Measurements from ENCODE around the gene PTPMT1.

Gene PTPMT1

DNA sequence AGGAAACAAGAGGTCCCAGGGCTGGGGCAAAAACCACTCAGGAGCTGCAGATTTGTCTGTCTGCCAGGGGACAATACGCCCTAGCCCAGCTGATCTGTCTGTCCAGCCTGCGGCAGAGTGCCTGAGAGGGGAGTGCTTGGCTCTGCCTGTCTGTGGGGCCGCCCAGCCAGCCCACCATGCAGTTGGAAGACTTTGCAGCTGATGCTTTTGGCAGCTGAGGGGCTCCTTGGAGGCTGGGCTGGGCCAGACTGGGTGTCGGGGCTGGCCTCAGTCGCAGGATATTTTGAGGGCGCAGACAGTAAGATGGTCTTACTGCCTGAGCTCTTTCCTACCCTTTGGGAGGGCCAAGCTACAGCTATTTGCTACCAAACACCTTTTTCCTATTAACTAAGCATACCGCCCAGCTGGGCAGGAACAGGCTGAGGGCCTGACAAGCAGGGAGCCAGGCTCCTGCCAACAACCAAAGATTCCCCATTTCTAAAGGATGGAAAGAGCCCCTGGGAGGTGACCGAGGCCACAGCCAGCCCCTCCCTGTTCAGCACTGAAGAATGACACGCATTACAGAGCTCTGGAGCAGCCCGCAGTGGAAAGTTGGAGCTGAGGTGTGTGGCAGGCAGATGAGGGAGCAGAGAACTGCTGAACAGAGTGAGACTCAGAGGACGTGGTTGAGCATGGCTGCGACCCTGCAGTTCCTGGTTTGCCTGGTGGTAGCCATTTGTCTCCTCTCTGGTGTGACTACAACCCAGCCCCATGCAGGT is 20.9 kb downstream of the PTPMT1 start, which contains the start of gene FAM180B:
Gene FAM180B (plus strand): TSS at position 581 of the 758 bp plus-strand sequence. CDS start 91 bp downstream, at position 672.
- DNase-seq, result no peak

DNA sequence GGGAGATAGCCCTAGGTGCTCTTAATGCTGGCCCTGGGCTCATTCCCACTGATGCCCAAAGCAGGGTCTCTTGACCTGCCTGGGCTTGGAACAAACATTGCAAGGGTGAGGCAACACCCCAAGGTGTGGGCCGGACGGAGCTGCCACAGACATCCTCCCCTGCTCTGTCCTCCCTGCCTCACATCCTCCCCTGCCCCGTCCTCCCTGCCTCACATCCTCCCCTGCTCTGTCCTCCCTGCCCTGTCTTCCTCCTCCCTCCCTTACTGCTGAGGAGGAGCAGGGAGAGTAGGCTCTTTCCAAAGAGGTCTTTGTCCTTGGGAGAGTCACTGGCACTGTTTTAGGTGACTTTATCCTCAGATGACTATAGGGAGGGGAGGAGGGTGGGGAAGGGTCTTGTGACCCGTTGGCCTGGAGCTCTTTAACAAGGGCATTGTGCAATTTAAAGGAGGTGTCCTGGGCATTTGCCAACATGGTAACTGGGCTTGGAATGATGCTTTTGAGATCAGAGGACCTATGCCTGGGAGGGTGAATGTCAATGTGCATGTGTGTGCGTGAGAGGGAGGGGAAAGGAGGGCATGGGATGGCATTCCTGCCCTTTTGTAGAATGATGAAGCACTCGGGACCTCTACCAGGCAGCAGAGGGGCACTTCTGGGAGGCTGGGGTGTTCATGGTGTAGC is 21.8 kb downstream of the PTPMT1 start:
- DNase-seq, result no peak

DNA sequence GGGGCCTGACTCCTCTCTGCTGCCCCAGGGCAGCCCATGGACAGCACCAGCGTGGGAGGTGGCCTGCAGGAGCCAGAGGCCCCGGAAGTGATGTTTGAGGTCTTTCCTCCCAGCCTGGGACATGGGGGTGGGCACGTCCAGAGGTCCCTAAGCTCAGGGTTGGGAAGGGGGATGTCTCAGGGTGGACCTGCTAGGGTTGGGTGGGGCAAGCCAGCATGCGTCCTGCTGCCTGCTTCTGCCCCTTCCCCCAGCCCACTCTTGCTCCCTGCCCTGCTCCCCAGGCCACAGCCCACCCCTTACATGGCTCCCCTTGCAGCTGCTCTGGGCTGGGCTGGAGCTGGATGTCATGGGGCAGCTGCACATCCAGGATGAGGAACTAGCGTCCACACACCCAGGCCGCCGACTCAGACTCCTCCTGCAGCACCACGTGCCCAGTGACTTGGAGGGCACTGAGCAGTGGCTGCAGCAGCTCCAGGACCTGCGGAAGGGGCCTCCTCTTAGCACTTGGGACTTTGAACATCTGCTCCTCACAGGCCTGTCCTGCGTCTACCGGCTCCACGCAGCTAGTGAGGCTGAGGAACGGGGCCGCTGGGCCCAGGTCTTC is 22.4 kb downstream of the PTPMT1 start:
- no peak for DNase-seq

DNA sequence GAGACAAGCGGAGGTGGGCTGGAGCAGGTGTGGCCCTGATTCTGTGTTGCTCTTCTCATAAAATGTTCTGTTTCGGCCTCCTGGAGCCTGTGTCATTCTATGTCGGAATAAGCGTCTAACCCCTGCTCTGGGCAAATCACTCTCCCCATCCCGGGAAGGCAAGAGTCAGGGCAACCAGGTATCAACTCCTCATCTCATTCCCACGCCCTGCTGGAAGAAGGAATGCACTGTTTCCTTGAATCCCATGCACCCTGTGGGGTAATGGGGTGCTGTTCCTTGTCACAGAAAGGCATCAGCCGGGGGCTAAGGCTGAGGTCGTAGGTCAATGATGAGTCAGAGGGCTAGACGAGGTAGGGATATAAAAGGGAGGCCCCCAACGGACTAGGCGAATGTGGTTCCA is 23.7 kb downstream of the PTPMT1 start:
- DNase-seq, result no peak

DNA sequence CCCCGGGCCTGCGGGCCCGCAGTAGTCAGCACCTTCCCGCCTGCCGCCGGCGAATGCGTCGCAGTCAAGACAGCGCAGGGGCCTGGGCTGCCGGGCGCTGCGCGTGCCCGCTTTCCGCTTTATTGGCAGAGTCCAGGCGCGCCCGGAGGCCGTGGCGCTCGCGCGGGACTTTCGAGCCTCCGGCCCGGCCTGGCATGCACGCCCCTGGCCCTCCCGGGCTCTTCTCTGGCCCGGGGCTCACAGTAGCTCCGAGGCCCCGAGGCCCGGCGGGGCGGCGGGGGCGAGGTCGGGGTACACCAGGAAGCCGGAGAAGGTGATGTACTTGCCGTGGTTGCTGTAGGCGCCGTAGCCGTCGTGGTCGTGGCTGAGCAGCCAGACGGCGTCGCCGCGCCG is 24.2 kb downstream of the PTPMT1 start:
- no peak for DNase-seq

DNA sequence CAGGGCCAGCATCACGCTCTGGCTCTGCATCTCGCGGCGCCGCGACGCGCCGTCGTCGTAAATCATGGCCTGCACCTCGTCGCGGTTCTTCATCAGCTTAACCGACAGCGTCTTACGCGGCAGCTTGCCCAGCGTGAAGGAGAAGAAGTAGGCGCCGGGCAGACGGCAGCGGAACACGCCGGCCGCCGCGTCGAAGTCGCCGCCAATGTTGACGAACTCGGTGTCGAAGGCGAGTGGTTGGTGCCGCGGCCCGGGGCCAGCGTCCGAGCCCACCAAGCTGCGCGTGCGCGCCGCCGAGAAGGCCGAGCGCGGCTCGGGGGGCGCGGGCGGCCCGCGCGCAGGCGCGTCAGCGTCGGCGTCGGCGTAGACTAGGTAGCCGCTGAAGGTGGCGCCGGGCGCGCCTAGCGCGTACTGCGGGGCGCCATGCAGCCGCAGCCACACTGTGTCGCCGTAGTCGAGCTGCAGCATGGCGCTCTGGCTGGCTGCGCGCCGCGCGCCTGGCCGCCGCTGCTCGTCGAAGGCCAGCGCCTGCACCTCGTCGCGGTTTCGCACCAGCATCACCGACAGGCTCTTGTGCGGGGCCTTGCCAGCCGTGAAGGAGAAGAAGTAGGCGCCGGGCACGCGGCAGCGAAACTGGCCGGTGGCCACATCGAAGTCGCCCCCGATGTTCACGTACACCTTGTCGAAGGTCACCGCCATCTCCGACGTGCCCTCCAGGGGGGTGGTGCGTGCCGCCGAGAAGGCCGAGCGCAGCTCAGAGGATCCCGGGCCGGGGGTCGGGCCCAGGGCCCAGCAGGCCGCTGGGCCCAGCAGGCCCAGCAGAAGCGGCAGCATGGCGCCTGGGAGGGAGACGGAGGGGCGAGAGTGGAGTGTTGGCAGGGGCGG is 24.8 kb downstream of the PTPMT1 start:
- DNase-seq, result no peak

DNA sequence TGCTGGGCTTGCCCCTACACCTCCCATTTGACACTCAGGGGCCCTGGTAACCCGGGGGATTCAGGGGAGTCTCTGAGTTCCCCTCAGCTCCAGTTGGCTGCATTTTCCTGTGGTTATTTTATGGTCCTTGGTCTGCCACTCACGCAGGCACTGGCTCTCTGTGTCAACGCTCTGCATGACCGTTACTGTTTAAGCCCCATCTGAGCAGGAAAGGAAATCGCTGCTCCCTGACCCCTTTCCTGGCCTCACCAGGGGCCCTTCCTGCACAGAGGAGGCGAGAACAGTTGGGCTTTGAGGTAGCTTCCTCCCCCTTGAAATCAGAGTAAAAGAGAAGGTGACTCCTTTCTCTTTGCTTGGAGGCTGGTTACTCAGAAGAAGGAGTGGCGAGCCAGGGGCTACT is 26.4 kb downstream of the PTPMT1 start:
- no peak for DNase-seq

DNA sequence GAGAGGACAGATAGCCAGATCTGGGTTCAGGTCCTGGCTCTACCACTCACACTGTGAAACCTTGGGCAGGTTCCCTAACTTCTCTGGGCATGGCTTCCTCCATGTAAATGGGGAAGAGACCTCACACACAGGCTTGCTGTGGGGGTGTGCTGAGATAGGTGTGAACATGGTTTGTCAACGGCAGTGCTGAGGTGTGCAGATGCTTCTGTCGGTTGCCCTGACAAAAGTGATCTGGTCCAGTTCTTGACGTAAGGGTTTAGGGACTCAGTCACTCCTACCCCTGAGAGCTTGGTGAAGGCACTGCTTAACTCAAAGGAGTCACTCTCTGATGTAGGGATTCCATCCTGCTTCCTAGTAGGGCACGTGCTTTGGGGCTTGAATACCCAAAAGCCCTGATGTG is 26.9 kb downstream of the PTPMT1 start:
- DNase-seq, result no peak

DNA sequence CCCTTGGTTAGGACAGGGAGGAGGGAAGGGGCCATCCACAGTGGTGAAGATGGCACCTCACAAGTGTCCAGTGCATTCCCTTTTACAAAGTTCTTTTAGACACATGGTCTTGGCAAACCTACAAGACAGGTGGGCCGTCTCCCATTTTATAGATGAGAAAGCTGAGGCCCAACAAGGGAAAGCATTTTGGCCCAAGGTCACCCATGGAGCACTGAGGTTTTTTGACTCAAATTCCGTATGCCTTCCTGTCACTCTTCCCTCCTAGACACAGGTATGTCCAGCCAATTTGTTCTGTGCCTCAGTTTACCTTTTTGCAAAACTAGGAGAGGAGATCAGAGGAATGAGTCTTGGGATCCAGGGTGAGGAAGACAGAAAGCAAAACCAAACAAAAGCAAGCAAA is 27.6 kb downstream of the PTPMT1 start:
- no peak for DNase-seq

DNA sequence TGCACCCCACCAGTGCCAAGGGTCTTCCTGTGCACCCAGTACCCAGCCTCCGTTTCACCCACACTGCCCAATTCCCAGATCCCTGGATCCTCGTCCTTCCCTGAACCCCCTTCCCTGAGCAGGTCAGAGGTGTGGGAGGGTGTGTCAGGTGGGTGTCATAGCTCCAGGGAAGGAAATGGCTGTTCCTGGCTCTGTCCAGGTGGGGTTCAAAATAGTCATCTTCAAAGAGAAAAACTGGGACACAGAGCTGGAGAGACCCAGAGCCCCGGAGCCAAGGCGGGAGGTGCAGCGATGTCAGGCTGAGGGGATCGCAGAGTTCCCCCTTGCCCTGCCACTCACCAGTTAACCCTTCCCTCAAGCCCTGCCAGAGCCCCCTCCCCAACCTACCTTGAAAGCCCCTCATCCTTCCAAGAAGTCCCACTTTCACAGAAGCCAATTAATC is 28.1 kb downstream of the PTPMT1 start:
- no peak for DNase-seq

DNA sequence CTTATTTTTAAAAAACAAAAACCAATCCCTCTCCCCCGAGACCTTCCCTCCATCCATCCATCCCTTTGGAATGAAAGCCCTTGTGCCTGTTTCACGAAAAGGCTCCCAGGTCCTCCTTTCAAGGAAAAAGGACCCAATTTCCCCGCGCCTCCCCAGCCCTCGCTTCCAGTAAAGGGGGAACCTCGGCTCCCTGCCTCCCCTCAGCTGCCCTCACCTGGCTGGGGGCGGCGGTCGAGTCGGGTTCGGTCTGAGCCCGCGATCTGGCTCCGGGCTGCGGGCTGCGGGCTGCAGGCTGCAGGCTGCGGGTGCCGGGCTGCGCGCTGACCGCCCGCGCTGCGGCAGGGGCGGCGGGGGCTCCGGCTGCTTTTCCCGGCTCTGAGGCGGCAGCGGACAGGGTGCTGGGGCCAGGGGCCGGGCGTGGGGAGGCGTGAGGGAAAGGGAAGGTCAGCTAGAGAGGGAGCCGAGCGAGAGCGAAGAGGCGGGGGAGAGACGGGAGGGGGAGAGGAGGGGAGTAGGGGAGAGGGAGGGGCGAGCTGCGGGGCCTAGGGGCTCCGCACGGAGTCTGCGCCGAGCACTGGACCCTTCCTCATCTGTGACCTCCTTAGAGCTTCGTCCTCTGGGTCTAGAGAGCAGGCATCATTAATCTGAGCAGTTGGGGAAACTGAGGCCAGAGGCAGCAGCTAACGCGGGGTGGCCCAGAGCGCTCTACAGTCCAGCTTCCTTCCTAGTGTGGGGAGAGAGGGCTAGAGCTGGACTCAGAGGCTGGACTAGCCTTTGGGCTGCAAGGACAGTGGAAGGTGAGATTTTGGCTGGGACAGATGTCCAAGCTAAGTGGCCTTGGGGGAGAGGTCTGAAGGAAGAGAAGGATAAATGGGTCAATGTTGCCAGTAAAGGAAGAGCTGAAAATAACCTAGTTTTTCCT is 28.8 kb downstream of the PTPMT1 start, which contains the start of gene C1QTNF4:
Gene C1QTNF4 (minus strand): TSS at position 478 of the 922 bp plus-strand sequence. CDS start 3,601 bp downstream, outside the sequence.
- DNase-seq, result no peak

DNA sequence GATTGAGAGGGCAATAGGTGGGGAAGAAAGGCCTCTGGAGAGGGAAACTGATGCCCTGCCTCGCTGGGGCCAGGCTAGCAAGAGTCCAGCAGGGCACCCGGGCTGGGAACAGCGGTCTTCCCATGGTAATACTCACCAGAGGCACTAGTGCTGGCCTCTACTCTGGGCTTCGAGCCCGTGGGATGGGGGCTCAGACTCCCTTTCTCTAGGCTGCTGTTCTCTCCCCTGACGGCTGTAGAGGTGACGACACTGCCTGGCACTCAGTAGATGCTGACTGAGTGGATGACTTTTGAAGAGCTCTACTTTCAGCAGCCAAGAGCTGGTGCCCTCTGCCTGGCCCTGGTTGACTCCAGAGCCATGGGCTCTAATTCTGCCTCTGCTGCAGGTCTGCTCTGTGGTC is 29.6 kb downstream of the PTPMT1 start:
- no peak for DNase-seq

DNA sequence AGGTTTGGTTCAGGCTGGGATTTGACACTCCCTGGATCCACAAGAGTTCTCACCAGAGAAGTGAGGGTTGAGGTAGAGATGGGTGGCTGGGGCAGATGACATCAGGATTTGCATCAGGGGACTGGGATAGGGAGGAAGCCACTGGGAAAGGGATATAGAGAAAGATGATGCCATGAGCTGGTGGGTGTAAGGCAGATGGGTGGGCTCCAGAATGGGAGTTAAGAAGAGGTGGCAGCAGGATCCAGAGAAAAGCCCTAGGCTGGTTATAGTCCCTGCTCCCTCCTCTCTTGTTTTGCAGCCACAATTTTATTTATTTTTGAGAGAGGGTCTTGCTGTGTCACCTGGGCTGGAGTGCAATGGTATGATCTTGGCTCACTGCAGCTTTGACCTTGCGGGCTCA is 30.6 kb downstream of the PTPMT1 start:
- DNase-seq, result no peak

DNA sequence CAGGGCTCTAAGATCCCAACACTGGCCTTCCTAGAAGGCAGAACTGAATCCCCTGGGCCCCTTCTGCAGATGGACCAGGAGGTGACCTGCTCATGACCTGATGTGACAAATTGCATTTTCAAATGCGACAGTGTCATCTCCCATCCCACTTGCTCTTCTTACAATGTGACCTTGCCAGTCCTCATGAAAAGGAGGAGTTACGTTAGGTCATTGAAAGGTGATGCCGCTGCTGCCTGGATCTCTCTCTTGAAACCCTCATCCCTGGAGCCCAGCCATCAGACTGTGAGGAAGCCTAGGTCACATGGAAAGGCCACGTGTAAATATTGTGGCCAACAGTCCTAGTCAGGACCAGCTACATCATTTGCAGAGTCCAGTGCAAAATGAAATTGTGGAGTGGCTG is 34.5 kb downstream of the PTPMT1 start:
- no peak for DNase-seq

DNA sequence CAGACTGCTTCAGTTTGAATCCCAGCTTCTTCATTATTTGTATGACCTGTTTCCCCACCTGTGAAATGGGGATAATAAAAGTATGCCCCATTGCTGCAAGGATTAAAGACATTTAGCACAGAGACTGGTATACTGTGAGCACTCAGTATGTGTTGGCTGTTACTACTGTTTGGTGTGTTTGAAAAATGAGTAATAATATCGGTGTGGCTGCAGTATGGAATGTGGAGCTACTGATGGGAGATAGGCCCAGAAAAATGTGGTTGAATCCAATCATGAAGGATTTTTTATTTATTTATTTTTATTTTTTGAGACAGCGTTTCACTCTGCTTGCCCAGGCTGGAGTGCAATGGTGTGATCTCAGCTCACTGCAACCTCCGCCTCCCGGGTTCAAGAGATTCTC is 37.9 kb downstream of the PTPMT1 start:
- no peak for DNase-seq

DNA sequence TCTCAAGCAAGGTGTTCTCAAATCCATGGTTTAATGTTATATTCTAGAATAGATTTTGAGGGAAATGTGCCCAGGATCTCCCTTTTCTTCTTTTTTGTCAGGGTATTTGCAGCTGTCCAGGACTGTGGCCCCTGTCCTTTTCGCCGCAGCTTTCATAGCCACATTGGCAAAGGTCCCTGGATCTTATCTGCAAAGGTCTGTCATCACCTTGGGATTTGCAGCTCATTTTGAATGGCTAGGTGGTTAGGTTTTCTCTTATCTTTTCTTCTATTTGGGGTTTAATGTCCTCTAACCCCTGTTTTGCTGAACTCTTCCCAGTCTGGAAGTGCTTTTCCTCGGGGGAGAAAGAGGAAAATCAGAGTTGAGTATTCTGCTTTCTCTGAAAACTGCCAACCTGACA is 40.5 kb downstream of the PTPMT1 start:
- DNase-seq, result no peak

DNA sequence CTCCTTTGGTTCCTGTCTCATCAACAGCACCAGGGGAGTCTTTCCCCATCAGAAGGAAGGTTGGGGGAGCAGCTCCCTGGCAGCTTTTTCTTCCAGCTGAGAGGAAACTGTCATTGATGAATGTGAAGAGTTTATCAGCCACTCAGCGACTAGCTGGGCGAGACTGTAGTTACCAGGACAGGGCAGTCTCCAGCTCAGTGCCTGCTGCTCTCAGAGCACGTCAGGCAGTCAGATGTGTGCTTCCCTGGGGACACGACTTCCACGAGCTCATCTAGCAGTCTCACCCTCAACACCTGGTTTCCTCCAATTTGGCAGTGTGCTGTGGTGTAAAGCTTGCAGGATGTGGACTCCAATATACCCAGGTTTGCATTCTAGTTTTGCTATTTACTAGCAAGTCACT is 41.3 kb downstream of the PTPMT1 start:
- DNase-seq, result no peak

DNA sequence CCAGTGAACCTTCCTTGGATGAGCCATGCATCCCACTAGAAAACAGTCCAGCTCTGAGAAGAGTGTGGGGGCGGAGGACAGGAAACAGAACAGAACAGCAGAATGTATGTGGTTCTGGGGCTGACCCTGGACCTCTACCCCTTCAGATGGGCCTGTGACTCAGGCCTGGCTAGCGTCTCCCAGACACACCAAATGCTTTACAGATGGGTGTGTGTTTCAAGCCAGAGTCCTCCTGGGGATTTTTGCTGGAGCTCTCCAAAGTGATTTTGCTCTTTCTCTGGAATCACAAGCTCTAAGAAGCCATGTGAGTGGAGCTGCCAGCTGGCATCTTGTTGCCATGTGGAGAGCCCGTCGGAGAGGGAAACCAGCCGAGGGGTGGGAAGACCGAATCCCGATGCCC is 42.0 kb downstream of the PTPMT1 start:
- DNase-seq, result no peak

DNA sequence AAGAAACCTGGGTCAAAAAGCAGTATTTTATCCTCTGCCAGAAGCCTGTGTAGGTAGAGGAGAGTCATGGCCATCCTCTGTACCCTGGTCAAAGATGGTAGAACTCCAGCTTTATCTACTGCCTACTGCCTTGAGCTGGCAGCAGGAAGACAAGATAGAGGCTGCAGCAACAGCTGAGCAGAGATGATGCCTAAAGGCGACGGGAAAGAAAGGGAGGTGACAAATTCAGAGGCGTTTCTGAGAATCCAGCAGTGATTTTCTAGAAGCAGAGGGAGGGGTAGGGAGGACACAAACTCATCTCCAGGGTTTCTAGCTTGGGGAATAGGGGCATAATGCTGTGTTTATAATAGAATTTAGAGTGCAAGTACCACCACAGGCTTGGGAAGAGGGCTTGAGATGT is 44.3 kb downstream of the PTPMT1 start:
- no peak for DNase-seq

DNA sequence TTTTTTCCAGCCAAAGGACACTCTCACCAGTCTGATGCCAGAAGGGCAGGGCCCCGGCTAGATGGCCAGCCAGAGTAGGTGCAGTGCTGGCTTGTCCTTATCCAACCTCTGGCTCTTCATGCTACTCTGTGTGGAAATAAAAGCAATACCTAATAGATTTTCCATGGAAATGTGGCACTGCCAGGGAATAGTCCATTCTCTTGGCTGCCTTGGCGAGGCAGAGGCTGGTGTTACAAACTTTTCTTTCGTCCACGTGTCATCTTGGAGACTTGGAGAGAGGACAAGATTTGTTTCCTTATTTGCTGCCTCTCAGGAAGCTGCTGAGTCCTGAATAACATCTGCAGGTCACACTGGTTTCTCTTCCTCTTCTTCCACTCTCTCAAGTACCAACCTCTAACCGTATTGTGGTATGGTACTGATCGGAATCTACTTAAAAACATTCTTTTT is 46.0 kb downstream of the PTPMT1 start:
- DNase-seq, result no peak

DNA sequence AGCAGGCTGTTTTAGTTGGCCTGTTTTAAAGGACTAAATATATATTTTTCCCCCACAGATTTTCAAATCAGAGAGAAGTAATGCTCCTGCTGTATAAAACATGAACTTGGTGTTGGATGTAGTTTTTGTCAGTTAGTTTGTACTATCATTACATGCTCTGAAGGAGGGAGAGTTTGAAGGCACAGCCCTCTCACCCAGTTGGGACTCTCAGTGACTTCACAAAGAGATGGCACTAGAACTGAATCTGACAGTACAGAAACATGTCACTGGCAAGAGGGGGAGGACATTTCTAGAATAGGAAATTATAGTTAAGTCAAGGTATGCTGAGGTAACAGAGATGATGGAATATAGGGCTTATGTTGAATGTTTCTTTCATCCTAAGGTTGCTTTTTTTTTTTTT is 49.9 kb downstream of the PTPMT1 start:
- DNase-seq, result no peak

Data from SW 1271 (cell line).